Activated CD8-positive, alpha-beta memory T cell treated with anti-CD3 and anti-CD28 coated beads, Interleukin-2, amount 10 ng/mL, durations not matched to agents 7 days and 5 days (primary cell): Measurements from ENCODE around the gene KCNH4. TPM values are rescaled to one million over a fixed set of nuclear protein-coding genes. Genes with fewer than 3 reads are reported as not detected.

ENCODE experiments used
- ATAC-seq: fragments of 150-1000 bp; cut with Tn5 transposase; one replicate; pipeline ENCODE4 v1.10.0; 2021; ENCODE audit warnings: moderate library complexity
- CTCF ChIA-PET: fragments of 350-600 bp; sonication (Branson Sonifier 250); formaldehyde crosslinking; loops from one replicate; lab custom pipeline; 2021; ENCODE audit warnings: antibody characterized with exemption; lab: Charles Lee
- DNase-seq: peaks from one replicate; pipeline ENCODE4 v3.0.0-alpha.2; 2020
- H3K27ac Mint-ChIP-seq: one replicate; pipeline ENCODE4 v1.8.0; 2021; ENCODE audit warnings: mild to moderate bottlenecking, mixed read lengths
- H3K27me3 Mint-ChIP-seq: one replicate; pipeline ENCODE4 v1.8.0; 2021; ENCODE audit warnings: mixed read lengths
- H3K36me3 Mint-ChIP-seq: one replicate; pipeline ENCODE4 v1.8.0; 2021; ENCODE audit warnings: mild to moderate bottlenecking, mixed read lengths
- H3K4me1 Mint-ChIP-seq: one replicate; pipeline ENCODE4 v1.8.0; 2021; ENCODE audit warnings: mixed read lengths
- H3K4me3 Mint-ChIP-seq: one replicate; pipeline ENCODE4 v1.8.0; 2021; ENCODE audit warnings: mild to moderate bottlenecking, moderate library complexity, mixed read lengths
- H3K9me3 Mint-ChIP-seq: one replicate; pipeline ENCODE4 v1.8.0; 2022; ENCODE audit warnings: low read depth, mixed read lengths
- total RNA-seq, 2 experiments: library from RNA; stranded (reverse); gene quantifications; one replicate each; pipeline ENCODE4 v1.2.3, GENCODE V29; 2021

The KCNH4 gene
- total RNA-seq, 2 experiments from 2014 or later = 0.09 to 0.56 TPM

GRCh38 chr17:42112552-42113176 is 68.3 kb downstream of the KCNH4 start, which contains the start of gene DHX58:
TSS of gene DHX58 (minus strand) at chr17:42112714. CDS start at chr17:42111892, 822 bp downstream.
- CTCF ChIA-PET = interaction anchor here (0.8 to 16.2 kb wide), 16 partner anchors 9 to 301 kb away, joined by 3 to 117 read pairs (median 6); partner anchors contain the start of genes DNAJC7, KCNH4, NKIRAS2 and P3H4
- Mint-ChIP-seq H3K4me1 (peaks cover 56% of the 10 kb centered on the region), H3K4me3 (peak within 1 kb of the TSS; percentile 91), H3K27me3 (no peaks in the 10 kb centered on the region), H3K9me3 (no peaks in the 10 kb centered on the region), H3K36me3 (peaks cover 37% of the 10 kb centered on the region), H3K27ac (peak within 1 kb of the TSS; percentile 98)
- DNase-seq = peak; percentile 92
- ATAC-seq = peak; percentile 85

- Mint-ChIP-seq H3K4me3 (peak overlapping the region; percentile 91), H3K27me3 (no peaks in the 10 kb centered on the region), H3K27ac (peak overlapping the region; percentile 98), H3K36me3 (peaks cover 38% of the 10 kb centered on the region), H3K9me3 (no peaks in the 10 kb centered on the region), H3K4me1 (peaks cover 59% of the 10 kb centered on the region)
- peak; percentile 69 for DNase-seq
- CTCF ChIA-PET = interaction anchor here (0.6 to 16.2 kb wide), 14 partner anchors 8 to 330 kb away, joined by 3 to 117 read pairs (median 8); partner anchors contain the start of genes DNAJC7 and NKIRAS2
- ATAC-seq = peak; percentile 11
These were observed 68.9 kb downstream of the KCNH4 start for GRCh38 chr17:42111871-42112551.

- Mint-ChIP-seq H3K27ac (peak overlapping the region; percentile 98), H3K36me3 (peaks cover 39% of the 10 kb centered on the region)
- CTCF ChIA-PET = interaction anchor here (0.6 to 16.2 kb wide), 8 partner anchors 10 to 331 kb away, joined by 3 to 117 read pairs (median 18); partner anchors contain the start of genes DNAJC7 and NKIRAS2
These were observed 69.7 kb downstream of the KCNH4 start for GRCh38 chr17:42111265-42111636.

GRCh38 chr17:42110301-42111264 is 70.4 kb downstream of the KCNH4 start:
- Mint-ChIP-seq H3K9me3 (no peaks in the 10 kb centered on the region), H3K27ac (peak overlapping the region; percentile 98), H3K36me3 (peaks cover 42% of the 10 kb centered on the region), H3K4me3 (peak overlapping the region; percentile 91), H3K27me3 (no peaks in the 10 kb centered on the region), H3K4me1 (peaks cover 50% of the 10 kb centered on the region)
- CTCF ChIA-PET = interaction anchor here (0.6 to 16.2 kb wide), 8 partner anchors 8 to 148 kb away, joined by 3 to 117 read pairs (median 18); partner anchors contain the start of genes DNAJC7 and KAT2A
- ATAC-seq (no peak), DNase-seq (no peak)

More at GRCh38 chr17:42111265-42111636, 69.7 kb downstream of the KCNH4 start:
- peak overlapping the region; percentile 91 for H3K4me3 Mint-ChIP-seq
- no peaks in the 10 kb centered on the region for H3K27me3 Mint-ChIP-seq
- peaks cover 54% of the 10 kb centered on the region for H3K4me1 Mint-ChIP-seq
- DNase-seq (no peak), ATAC-seq (no peak)
- H3K9me3 Mint-ChIP-seq = no peaks in the 10 kb centered on the region

GRCh38 chr17:42109086-42109485 is 71.9 kb downstream of the KCNH4 start:
- Mint-ChIP-seq H3K27ac (peak overlapping the region; percentile 26), H3K27me3 (no peaks in the 10 kb centered on the region), H3K9me3 (no peaks in the 10 kb centered on the region), H3K36me3 (peaks cover 40% of the 10 kb centered on the region), H3K4me3 (no peak overlapping the region), H3K4me1 (peaks cover 45% of the 10 kb centered on the region)
- ATAC-seq (no peak), DNase-seq (no peak)
- CTCF ChIA-PET = interaction anchor here (1.6 to 16.2 kb wide), 6 partner anchors 8 to 146 kb away, joined by 6 to 117 read pairs (median 11); partner anchors contain the start of genes DNAJC7 and KAT2A

- Mint-ChIP-seq H3K27me3 (no peaks in the 10 kb centered on the region), H3K4me3 (peak overlapping the region; percentile 63), H3K4me1 (peaks cover 42% of the 10 kb centered on the region), H3K9me3 (no peaks in the 10 kb centered on the region), H3K27ac (peak overlapping the region; percentile 72), H3K36me3 (peaks cover 44% of the 10 kb centered on the region)
- DNase-seq (peak; percentile 95), ATAC-seq (peak; percentile 84)
- CTCF ChIA-PET = interaction anchor here (0.5 to 16.2 kb wide), 11 partner anchors 32 to 148 kb away, joined by 3 to 117 read pairs (median 5); partner anchors contain the start of genes DNAJC7, KCNH4 and NKIRAS2
These were observed 73.1 kb downstream of the KCNH4 start for GRCh38 chr17:42107597-42108576.

GRCh38 chr17:42107124-42107523 is 73.8 kb downstream of the KCNH4 start:
- Mint-ChIP-seq H3K4me1 (peaks cover 37% of the 10 kb centered on the region), H3K9me3 (no peaks in the 10 kb centered on the region), H3K27ac (no peak overlapping the region), H3K27me3 (no peaks in the 10 kb centered on the region), H3K36me3 (peaks cover 44% of the 10 kb centered on the region), H3K4me3 (peak overlapping the region; percentile 63)
- CTCF ChIA-PET = interaction anchor here (0.7 to 16.2 kb wide), 6 partner anchors 40 to 147 kb away, joined by 3 to 117 read pairs (median 8); partner anchors contain the start of gene NKIRAS2
- ATAC-seq (no peak), DNase-seq (no peak)

Other genes starting within 250 kb of the KCNH4 start
- gene CNP, start 214.3 kb downstream of the KCNH4 start, total RNA-seq = 100 to 1,000 TPM in 1 of 2 experiments, 10 to 100 TPM in 1; 98.1 to 112 TPM
- gene DNAJC7, start 163.7 kb downstream of the KCNH4 start, total RNA-seq = 10 to 100 TPM; 89.1 to 97.0 TPM
- 10 to 100 TPM; 21.0 to 23.7 TPM for gene NKIRAS2, start 161.1 kb downstream of the KCNH4 start, total RNA-seq
- under 1 TPM; 0.14 to 0.23 TPM for gene C17orf113, start 130.5 kb downstream of the KCNH4 start, total RNA-seq
- under 1 TPM; 0.12 to 0.18 TPM for gene ZNF385C, start 82.7 kb downstream of the KCNH4 start, total RNA-seq
- 100 to 1,000 TPM in 1 of 2 experiments, 10 to 100 TPM in 1; 65.8 to 105 TPM for gene DHX58, start 68.4 kb downstream of the KCNH4 start, total RNA-seq
- gene KAT2A, start 59.8 kb downstream of the KCNH4 start, total RNA-seq = 10 to 100 TPM; 49.0 to 58.2 TPM
- under 1 TPM in 1 of 2 experiments, not detected in 1; 0.58 TPM for gene HSPB9, start 58.3 kb downstream of the KCNH4 start, total RNA-seq
- gene RAB5C, start 26.2 kb downstream of the KCNH4 start, total RNA-seq = 10 to 100 TPM; 86.9 to 99.4 TPM
- not detected for gene HCRT, start 4.3 kb upstream of the KCNH4 start, total RNA-seq
- 10 to 100 TPM; 17.0 to 18.0 TPM for gene GHDC, start 13.4 kb upstream of the KCNH4 start, total RNA-seq
- gene STAT5B, start 95.2 kb upstream of the KCNH4 start, total RNA-seq = 100 to 1,000 TPM; 112 to 116 TPM
- 100 to 1,000 TPM; 118 to 127 TPM for gene STAT5A, start 107.4 kb upstream of the KCNH4 start, total RNA-seq
- 10 to 100 TPM; 90.5 to 97.6 TPM for gene STAT3, start 207.3 kb upstream of the KCNH4 start, total RNA-seq
- 1 to 10 TPM in 1 of 2 experiments, under 1 TPM in 1; 0.66 to 1.3 TPM for gene CAVIN1, start 242.1 kb upstream of the KCNH4 start, total RNA-seq